Measurements from ENCODE around the gene RAPH1. TPM values are rescaled to one million over a fixed set of nuclear protein-coding genes. Genes with fewer than 3 reads are reported as not detected.

The RAPH1 gene
- total and polyA plus RNA-seq, 9 of the 15 experiments (the other 6 are each of a cell fraction or from before 2014, with no cell fraction given): 0.07 to 0.71 (median 0.27) TPM

DNA sequence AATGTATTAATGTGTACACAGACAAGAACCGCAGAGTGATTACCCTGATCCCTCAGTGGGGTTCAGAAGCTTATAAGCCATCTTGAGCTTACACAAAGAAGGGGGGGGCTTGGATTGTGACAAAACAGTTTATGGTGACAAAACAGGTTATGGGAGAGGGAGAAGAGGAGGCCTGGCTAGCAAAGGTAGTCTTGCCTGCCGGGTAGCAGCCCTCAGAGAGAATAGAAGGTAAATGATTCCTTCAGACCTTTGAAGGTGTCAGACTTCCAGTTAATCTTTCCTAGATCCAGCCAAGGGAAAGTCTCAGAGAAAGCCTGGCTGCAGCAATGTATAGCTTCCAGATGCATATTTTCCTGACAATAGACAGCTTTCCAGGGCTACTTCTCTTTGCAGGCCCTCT, 44.6 kb upstream of the RAPH1 start:
- ChIA-PET POLR2A (no interaction called here), CTCF (ENCODE audit: low intra/inter-chr PET ratio) (no interaction called here)
- Histone ChIP-seq H3K9me1 (ENCODE audit: control insufficient read depth, insufficient read depth, low read length) (no peaks in the 10 kb centered on the region), H3K9me3 (replicated peaks; ENCODE audit: control insufficient read depth, insufficient read depth, low read depth, low read length) (no peaks in the 10 kb centered on the region), H2AFZ (ENCODE audit: low read depth, low read length) (no peak overlapping the region), H3K27me3 (ENCODE audit: control insufficient read depth in 2 of 2, insufficient read depth in 2 of 2, low read length in 2 of 2) (peaks cover 0 to 7% of the 10 kb centered on the region in 2 experiments; a peak in 2 of 5 replicates), H3K79me2 (ENCODE audit: control insufficient read depth, insufficient read depth, low read length) (no peaks in the 10 kb centered on the region), H3K4me1 (replicated peaks in 1 of 2; ENCODE audit: control insufficient read depth in 2 of 2, insufficient read depth in 2 of 2, low read length in 2 of 2) (no peaks in the 10 kb centered on the region), H3K36me3 (ENCODE audit: control insufficient read depth, insufficient read depth, low read length) (no peaks in the 10 kb centered on the region), H4K20me1 (replicated peaks; ENCODE audit: control insufficient read depth, insufficient read depth, low read length) (no peaks in the 10 kb centered on the region), H3K27ac (ENCODE audit: extremely low read depth, low read depth, low read length) (no peak overlapping the region), H3K4me3 (no peak overlapping the region), H3K9ac (ENCODE audit: insufficient read depth in 1 of 2, low read depth in 2 of 2, low read length in 2 of 2) (no peak overlapping the region), H3K4me2 (ENCODE audit: insufficient read depth, low read length) (no peak overlapping the region)
- WGBS (ENCODE audit: insufficient coverage, low coverage, missing lambda C conversion rate): 0% methylated on average over 2 of the region's 2 CpGs
- ATAC-seq (no peak), DNase-seq (ENCODE audit: extremely low read depth in 1 of 4, low spot score in 3 of 4) (no peak), FAIRE-seq (no peak)
- in situ Hi-C loops (cut with MboI): no loop called here
- no TSS peak for BruUV-seq (replicated peaks)
- intact Hi-C loops (cut with micrococcal nuclease): no loop called here
- no peak for TF ChIP-seq ARID2 (IDR thresholded peaks at IDR 0.05)
- TF ChIP-seq CBX2 (IDR thresholded peaks at IDR 0.05; ENCODE audit: insufficient read depth, low read length, poor library complexity, severe bottlenecking): no peak
- no peak for TF ChIP-seq YBX1 (IDR thresholded peaks at IDR 0.05)
- no peak for TF ChIP-seq POLR2AphosphoS2 (IDR thresholded peaks at IDR 0.05; ENCODE audit: low read length)
- TF ChIP-seq HDAC6 (IDR thresholded peaks at IDR 0.05; ENCODE audit: low read depth, low read length): no peak
- TF ChIP-seq TARDBP (IDR thresholded peaks at IDR 0.05): no peak
- TF ChIP-seq ZNF217 (CRISPR knock-in tag; IDR thresholded peaks at IDR 0.05): no peak
- TF ChIP-seq GATAD2B (IDR thresholded peaks at IDR 0.05; ENCODE audit: borderline replicate concordance): no peak
- no peak for TF ChIP-seq SRSF3 (IDR thresholded peaks at IDR 0.05; ENCODE audit: insufficient read depth, low read length)
- no peak for TF ChIP-seq PBX2 (CRISPR knock-in tag; IDR thresholded peaks at IDR 0.05; ENCODE audit: low read depth)
- TF ChIP-seq PBX2 (tag; conservative IDR thresholded peaks at IDR 0.05; ENCODE audit: low read depth): no peak
- no peak for TF ChIP-seq PRPF4 (IDR thresholded peaks at IDR 0.05; ENCODE audit: insufficient read depth, low read depth, low read length, poor library complexity, severe bottlenecking)
- TF ChIP-seq, protein P1, sequence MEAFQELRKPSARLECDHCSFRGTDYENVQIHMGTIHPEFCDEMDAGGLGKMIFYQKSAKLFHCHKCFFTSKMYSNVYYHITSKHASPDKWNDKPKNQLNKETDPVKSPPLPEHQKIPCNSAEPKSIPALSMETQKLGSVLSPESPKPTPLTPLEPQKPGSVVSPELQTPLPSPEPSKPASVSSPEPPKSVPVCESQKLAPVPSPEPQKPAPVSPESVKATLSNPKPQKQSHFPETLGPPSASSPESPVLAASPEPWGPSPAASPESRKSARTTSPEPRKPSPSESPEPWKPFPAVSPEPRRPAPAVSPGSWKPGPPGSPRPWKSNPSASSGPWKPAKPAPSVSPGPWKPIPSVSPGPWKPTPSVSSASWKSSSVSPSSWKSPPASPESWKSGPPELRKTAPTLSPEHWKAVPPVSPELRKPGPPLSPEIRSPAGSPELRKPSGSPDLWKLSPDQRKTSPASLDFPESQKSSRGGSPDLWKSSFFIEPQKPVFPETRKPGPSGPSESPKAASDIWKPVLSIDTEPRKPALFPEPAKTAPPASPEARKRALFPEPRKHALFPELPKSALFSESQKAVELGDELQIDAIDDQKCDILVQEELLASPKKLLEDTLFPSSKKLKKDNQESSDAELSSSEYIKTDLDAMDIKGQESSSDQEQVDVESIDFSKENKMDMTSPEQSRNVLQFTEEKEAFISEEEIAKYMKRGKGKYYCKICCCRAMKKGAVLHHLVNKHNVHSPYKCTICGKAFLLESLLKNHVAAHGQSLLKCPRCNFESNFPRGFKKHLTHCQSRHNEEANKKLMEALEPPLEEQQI (IDR thresholded peaks at IDR 0.05): no peak
- no peak for TF ChIP-seq ARID4B (CRISPR knock-in tag; IDR thresholded peaks at IDR 0.05)
- no peak for TF ChIP-seq GABPB2 (CRISPR knock-in tag; conservative IDR thresholded peaks at IDR 0.05)

Data from K562 (cell line).